B cell (primary cell): ENCODE data around the gene KRT79. TPM values are rescaled to one million over a fixed set of nuclear protein-coding genes. Genes with fewer than 3 reads are reported as not detected.

ENCODE experiments used
- ATAC-seq: fragments of 200-7000 bp; cut with Tn5 transposase; one replicate; pipeline ENCODE4 v1.10.0; 2021; ENCODE audit warnings: low read depth, mild to moderate bottlenecking, moderate number of reproducible peaks, moderate library complexity
- CTCF ChIA-PET: fragments of 350-600 bp; sonication (Branson Sonifier 250); formaldehyde crosslinking; loops from one replicate; lab custom pipeline; 2021; ENCODE audit warnings: antibody characterized with exemption, inconsistent platforms; lab: Charles Lee
- POLR2A ChIA-PET: fragments of 350-600 bp; sonication (Branson Sonifier 250); formaldehyde crosslinking; loops from one replicate; lab custom pipeline; 2021; ENCODE audit warnings: antibody characterized with exemption; lab: Charles Lee
- DNase-seq: peaks from one replicate; pipeline ENCODE4 v3.0.0; 2013
- H2AFZ ChIP-seq: 2 replicates; pipeline ENCODE4 v1.6.1; 2012; ENCODE audit warnings: mild to moderate bottlenecking, low read depth, low read length; ENCODE audit not compliant: insufficient read depth, poor library complexity, severe bottlenecking
- H3K27ac ChIP-seq, 2 donors: 1 replicate in 1 of 2; 2 replicates in 1 of 2; pipeline ENCODE4 v1.5.1; 2012 to 2013; ENCODE audit warnings: low read length in 2 of 2, mild to moderate bottlenecking in 2 of 2, moderate library complexity in 1 of 2
- H3K27me3 ChIP-seq, 4 experiments: fragments of 200-600 bp in 1 of 4; sonication (generic) in 1 of 4; replicated peaks in 1 of 4; 1 replicate in 2 of 4; 2 replicates in 2 of 4; pipeline versions ENCODE4 v1.6.1 to v1.7.0; 2013 to 2016; ENCODE audit warnings: low read length in 3 of 4, mild to moderate bottlenecking in 2 of 4, mixed read lengths in 1 of 4, moderate library complexity in 1 of 4; ENCODE audit not compliant: insufficient read depth in 4 of 4, control insufficient read depth in 3 of 4; ENCODE audit errors: control extremely low read depth in 1 of 4
- H3K36me3 ChIP-seq, 2 experiments: replicated peaks in 1 of 2; 1 replicate in 1 of 2; 2 replicates in 1 of 2; pipeline versions ENCODE4 v1.6.1 to v1.7.1; 2013; ENCODE audit warnings: low read length in 1 of 2; ENCODE audit not compliant: insufficient read depth in 2 of 2, control insufficient read depth in 1 of 2; ENCODE audit errors: control extremely low read depth in 1 of 2, extremely low read depth in 1 of 2
- H3K4me1 ChIP-seq, 2 donors: fragments of 200-600 bp in 1 of 2; sonication (generic) in 1 of 2; 1 replicate in 1 of 2; 2 replicates in 1 of 2; pipeline versions ENCODE4 v1.5.1 to v1.6.1; 2013 to 2017; ENCODE audit warnings: low read length in 2 of 2; ENCODE audit not compliant: control insufficient read depth in 2 of 2, insufficient read depth in 2 of 2
- H3K4me2 ChIP-seq: replicated peaks from 2 replicates; pipeline ENCODE3; 2012; ENCODE audit warnings: mild to moderate bottlenecking, low read depth, low read length; ENCODE audit not compliant: poor library complexity, severe bottlenecking
- H3K4me3 ChIP-seq, 5 experiments: fragments of 200-600 bp in 1 of 5; sonication (generic) in 1 of 5; 1 replicate in 3 of 5; 2 replicates in 2 of 5; pipeline versions ENCODE4 v1.5.1 to v1.7.0; 2011 to 2016; ENCODE audit warnings: low read length in 4 of 5, mild to moderate bottlenecking in 4 of 5, low read depth in 2 of 5, control low read depth in 1 of 5, moderate library complexity in 1 of 5; ENCODE audit not compliant: insufficient read depth in 1 of 5; ENCODE audit errors: control extremely low read depth in 1 of 5, extremely low read depth in 1 of 5
- H3K79me2 ChIP-seq: fragments of 200-600 bp; sonication (generic); one replicate; pipeline ENCODE4 v1.6.0; 2016; ENCODE audit warnings: low read length; ENCODE audit not compliant: control insufficient read depth, insufficient read depth
- H3K9ac ChIP-seq: fragments of 200-600 bp; sonication (generic); 2 replicates; pipeline ENCODE4 v1.6.1; 2017; ENCODE audit warnings: mild to moderate bottlenecking, low read length, moderate library complexity
- H3K9me3 ChIP-seq, 3 donors: one replicate each; pipeline versions ENCODE4 v1.6.1 to v1.7.1; 2013; ENCODE audit warnings: low read length in 2 of 3; ENCODE audit not compliant: control insufficient read depth in 2 of 3, insufficient read depth in 1 of 3; ENCODE audit errors: control extremely low read depth in 1 of 3
- H4K20me1 ChIP-seq: 2 replicates; pipeline ENCODE4 v1.6.0; 2012; ENCODE audit warnings: mild to moderate bottlenecking, low read length; ENCODE audit not compliant: insufficient read depth, control insufficient read depth, poor library complexity, severe bottlenecking
- H3K27ac Mint-ChIP-seq: one replicate; pipeline ENCODE4 v1.8.0; 2021; ENCODE audit warnings: mixed read lengths
- H3K27me3 Mint-ChIP-seq: one replicate; pipeline ENCODE4 v1.8.0; 2021; ENCODE audit warnings: mixed read lengths
- H3K4me1 Mint-ChIP-seq: one replicate; pipeline ENCODE4 v1.8.0; 2021; ENCODE audit warnings: mixed read lengths
- H3K4me3 Mint-ChIP-seq: one replicate; pipeline ENCODE4 v1.8.0; 2021; ENCODE audit warnings: mixed read lengths
- H3K9me3 Mint-ChIP-seq: one replicate; pipeline ENCODE4 v1.8.0; 2022; ENCODE audit warnings: mixed read lengths; ENCODE audit not compliant: insufficient read depth
- EZH2 ChIP-seq: IDR thresholded peaks from 2 replicates; pipeline ENCODE4 v1.6.1; 2012; ENCODE audit warnings: borderline replicate concordance, low read depth, mild to moderate bottlenecking, moderate library complexity, low read length; ENCODE audit not compliant: insufficient read depth, poor library complexity, severe bottlenecking
- WGBS: methylation state at CpG from one replicate; pipeline ENCODE4 v1.1.5; 2013; ENCODE audit warnings: missing lambda C conversion rate; ENCODE audit not compliant: insufficient coverage; 5-methylcytosine and 5-hydroxymethylcytosine counted together
- intact Hi-C: fragments of 100-400 bp; cut with micrococcal nuclease; formaldehyde crosslinking; loops from one replicate; pipeline ENCODE4 v1.10.0; 2022
- polyA plus RNA-seq: library from polyadenylated mRNA; depleted of rRNA; stranded (reverse); fragments of >200 nt; gene quantifications from 2 replicates; pipeline ENCODE4 v1.2.3, GENCODE V29; 2012
- total RNA-seq, 2 donors: library from RNA; stranded (reverse); fragments of 120-200 nt in 1 of 2; gene quantifications; 1 replicate in 1 of 2; 2 replicates in 1 of 2; pipeline versions ENCODE4 v1.2.3 to v1.2.4, GENCODE V29; 2013 to 2022
- TF ChIP-seq, protein P1 (sequence below): fragments of 200-600 bp; IDR thresholded peaks from one replicate; pipeline ENCODE4 v1.8.0; 2022; ENCODE audit warnings: antibody characterized with exemption, mild to moderate bottlenecking

The KRT79 gene
- total and polyA plus RNA-seq, 2 donors (not counting 1 experiment from before 2014, with no cell fraction given), result not detected

DNA sequence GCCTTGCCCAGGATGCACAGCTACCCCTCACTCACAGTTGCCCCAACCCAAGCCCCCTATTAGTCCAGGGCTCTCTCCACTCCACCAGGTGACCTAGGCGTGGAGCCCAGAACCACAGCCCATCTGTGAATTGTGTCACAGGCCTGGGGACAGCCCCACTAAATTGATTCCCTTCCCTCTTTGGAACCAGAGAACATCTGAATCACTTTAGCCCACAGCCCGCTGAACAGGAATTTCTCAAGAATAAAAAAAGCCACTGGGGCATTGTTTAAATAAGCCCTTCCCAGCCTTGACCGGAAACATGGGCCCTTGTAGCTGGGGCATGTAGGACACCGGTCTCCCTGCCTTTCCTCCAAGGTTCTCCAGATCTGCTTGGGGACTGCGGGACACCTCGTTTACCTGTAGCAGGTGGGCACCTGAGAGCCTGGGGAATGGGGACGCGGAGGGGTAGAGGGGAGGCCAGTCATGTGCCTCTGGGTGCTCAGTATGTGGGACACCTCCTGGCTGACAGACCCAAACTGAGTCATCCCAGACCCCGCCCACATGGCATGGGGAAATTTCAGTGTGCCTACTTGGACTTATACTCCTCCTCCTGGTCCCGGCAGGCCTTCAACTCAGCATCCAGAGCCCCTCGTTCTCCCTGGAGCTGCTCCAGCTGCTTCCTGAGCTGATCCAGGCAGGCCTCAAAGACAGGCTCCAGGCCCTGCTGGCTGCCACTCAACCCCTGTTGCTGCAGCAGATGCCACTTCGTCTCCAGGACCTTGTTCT, 13.4 kb upstream of the KRT79 start:
- Histone ChIP-seq H4K20me1 (no peaks in the 10 kb centered on the region), H3K4me3 (no peak overlapping the region), H3K4me2 (no peak overlapping the region), H3K9ac (no peak overlapping the region), H3K27ac (no peak overlapping the region), H3K36me3 (no peaks in the 10 kb centered on the region), H2AFZ (no peak overlapping the region), H3K4me1 (peaks cover 0 to 7% of the 10 kb centered on the region in 2 donors), H3K79me2 (no peaks in the 10 kb centered on the region), H3K27me3 (no peaks in the 10 kb centered on the region), H3K9me3 (no peaks in the 10 kb centered on the region)
- no peak overlapping the region for H3K27ac Mint-ChIP-seq
- H3K4me3 Mint-ChIP-seq, result no peak overlapping the region
- H3K27me3 Mint-ChIP-seq, result peaks cover 17% of the 10 kb centered on the region
- peaks cover 6% of the 10 kb centered on the region for H3K4me1 Mint-ChIP-seq
- WGBS, result 96% methylated on average over 12 of the region's 12 CpGs
- POLR2A ChIA-PET, result no interaction called here
- no peak for ATAC-seq
- TF ChIP-seq, protein P1, sequence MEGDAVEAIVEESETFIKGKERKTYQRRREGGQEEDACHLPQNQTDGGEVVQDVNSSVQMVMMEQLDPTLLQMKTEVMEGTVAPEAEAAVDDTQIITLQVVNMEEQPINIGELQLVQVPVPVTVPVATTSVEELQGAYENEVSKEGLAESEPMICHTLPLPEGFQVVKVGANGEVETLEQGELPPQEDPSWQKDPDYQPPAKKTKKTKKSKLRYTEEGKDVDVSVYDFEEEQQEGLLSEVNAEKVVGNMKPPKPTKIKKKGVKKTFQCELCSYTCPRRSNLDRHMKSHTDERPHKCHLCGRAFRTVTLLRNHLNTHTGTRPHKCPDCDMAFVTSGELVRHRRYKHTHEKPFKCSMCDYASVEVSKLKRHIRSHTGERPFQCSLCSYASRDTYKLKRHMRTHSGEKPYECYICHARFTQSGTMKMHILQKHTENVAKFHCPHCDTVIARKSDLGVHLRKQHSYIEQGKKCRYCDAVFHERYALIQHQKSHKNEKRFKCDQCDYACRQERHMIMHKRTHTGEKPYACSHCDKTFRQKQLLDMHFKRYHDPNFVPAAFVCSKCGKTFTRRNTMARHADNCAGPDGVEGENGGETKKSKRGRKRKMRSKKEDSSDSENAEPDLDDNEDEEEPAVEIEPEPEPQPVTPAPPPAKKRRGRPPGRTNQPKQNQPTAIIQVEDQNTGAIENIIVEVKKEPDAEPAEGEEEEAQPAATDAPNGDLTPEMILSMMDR, result no peak
- TF ChIP-seq EZH2, result no peak
- DNase-seq, result no peak
- no peaks in the 10 kb centered on the region for H3K9me3 Mint-ChIP-seq
- intact Hi-C loops, result no loop called here
- CTCF ChIA-PET, result no interaction called here

DNA sequence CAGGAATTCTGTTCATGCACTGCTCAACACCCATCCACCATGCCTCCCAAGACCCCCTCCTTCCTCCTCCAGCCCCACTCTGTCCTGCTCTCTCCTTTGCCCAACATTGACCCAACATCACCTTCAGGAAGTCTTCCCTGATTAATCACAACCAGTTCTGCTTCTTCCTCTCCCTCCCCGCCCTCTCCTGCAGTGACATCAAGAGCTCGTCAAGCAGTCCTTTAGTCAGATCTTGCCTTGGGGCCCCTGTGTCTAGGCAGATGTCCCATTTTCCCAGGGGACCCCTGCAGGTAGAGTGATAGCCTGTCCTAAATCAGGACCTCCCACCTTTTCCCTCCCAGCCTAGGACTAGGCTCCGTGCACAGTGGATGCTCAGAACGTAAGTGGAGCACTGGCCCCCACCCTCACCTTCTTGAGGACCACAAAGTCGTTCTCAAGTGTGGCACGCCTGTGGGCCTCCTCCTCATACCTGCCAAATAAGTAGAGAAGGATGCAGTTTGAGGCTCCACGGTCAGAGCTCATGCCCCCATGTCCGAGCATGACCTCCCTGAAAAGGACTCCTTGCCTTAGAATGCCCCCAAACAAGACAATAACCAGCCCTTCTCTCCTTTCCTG, 12.4 kb upstream of the KRT79 start:
- Histone ChIP-seq H3K9me3 (no peaks in the 10 kb centered on the region), H2AFZ (no peak overlapping the region), H3K27ac (no peak overlapping the region), H3K4me2 (no peak overlapping the region), H4K20me1 (no peaks in the 10 kb centered on the region), H3K79me2 (no peaks in the 10 kb centered on the region), H3K4me3 (no peak overlapping the region), H3K4me1 (peaks cover 0 to 7% of the 10 kb centered on the region in 2 donors), H3K9ac (no peak overlapping the region), H3K27me3 (peaks cover 0 to 3% (median 0%) of the 10 kb centered on the region in 4 experiments), H3K36me3 (no peaks in the 10 kb centered on the region)
- WGBS, result 84% methylated on average over 7 of the region's 8 CpGs
- ChIA-PET CTCF (no interaction called here), POLR2A (no interaction called here)
- DNase-seq (no peak), ATAC-seq (no peak)
- no peak overlapping the region for H3K27ac Mint-ChIP-seq
- no peak overlapping the region for H3K4me3 Mint-ChIP-seq
- H3K27me3 Mint-ChIP-seq, result peaks cover 23% of the 10 kb centered on the region
- no peaks in the 10 kb centered on the region for H3K9me3 Mint-ChIP-seq
- intact Hi-C loops, result no loop called here
- no peak for TF ChIP-seq EZH2
- TF ChIP-seq, protein P1, result no peak
- peaks cover 6% of the 10 kb centered on the region for H3K4me1 Mint-ChIP-seq
